HEK293 (cell line): ENCODE results near the gene ETNPPL.

Experiments
- CTCF ChIA-PET: fragments of 350-600 bp; formaldehyde crosslinking; extraction: SDS; loops from one replicate; lab custom pipeline; 2021; ENCODE audit warnings: antibody characterized with exemption; lab: Yijun Ruan, JAX
- POLR2A ChIA-PET: fragments of 300-600 bp; formaldehyde crosslinking; extraction: SDS; loops from one replicate; lab custom pipeline; 2020; ENCODE audit warnings: antibody characterized with exemption, inconsistent platforms; lab: Yijun Ruan, JAX
- H3K27ac ChIP-seq: fragments of 200-500 bp; sonication (Bioruptor generic); 2 replicates; pipeline ENCODE4 v1.5.1; 2014; ENCODE audit warnings: low read depth, low read length, control low read depth, inconsistent platforms; ENCODE audit errors: extremely low read depth
- H3K36me3 ChIP-seq, 2 experiments: fragments of 200-500 bp in 1 of 2; sonication (Bioruptor generic) in 1 of 2; 1 replicate in 1 of 2; 2 replicates in 1 of 2; pipeline ENCODE4 v1.5.1; 2014 to 2017; ENCODE audit warnings: inconsistent platforms in 2 of 2, low read length in 2 of 2; ENCODE audit not compliant: control insufficient read depth in 2 of 2, insufficient read depth in 1 of 2
- H3K4me1 ChIP-seq: fragments of 200-500 bp; sonication (Bioruptor generic); 2 replicates; pipeline ENCODE4 v1.5.1; 2014; ENCODE audit warnings: mild to moderate bottlenecking, low read length, inconsistent platforms; ENCODE audit not compliant: control insufficient read depth, insufficient read depth
- H3K4me3 ChIP-seq: 2 replicates; pipeline ENCODE4 v1.5.1; 2011; ENCODE audit warnings: low read depth, mild to moderate bottlenecking, control low read depth, low read length, moderate library complexity
- H3K9me3 ChIP-seq: fragments of 200-500 bp; sonication (Bioruptor generic); 2 replicates; pipeline ENCODE4 v1.5.1; 2014; ENCODE audit warnings: low read depth, low read length, inconsistent platforms; ENCODE audit not compliant: control insufficient read depth, insufficient read depth
- ELK4 ChIP-seq: IDR thresholded peaks from 2 replicates; pipeline ENCODE4 v1.6.1; 2011; ENCODE audit warnings: mild to moderate bottlenecking, low read depth, low read length, borderline replicate concordance
- GLI4 ChIP-seq: fragments of 450-650 bp; formaldehyde crosslinking; IDR thresholded peaks from 2 replicates; pipeline ENCODE4 v1.5.1; 2016; ENCODE audit warnings: missing biosample characterization, missing genetic modification characterization
- KLF16 ChIP-seq: fragments of 450-650 bp; formaldehyde crosslinking; IDR thresholded peaks from 2 replicates; pipeline ENCODE4 v1.5.1; 2017; ENCODE audit warnings: missing biosample characterization, missing genetic modification characterization
- KLF7 ChIP-seq: fragments of 450-650 bp; formaldehyde crosslinking; IDR thresholded peaks from 2 replicates; pipeline ENCODE4 v1.5.1; 2016; ENCODE audit warnings: missing biosample characterization, missing genetic modification characterization, borderline replicate concordance
- MYNN ChIP-seq: fragments of 450-650 bp; formaldehyde crosslinking; IDR thresholded peaks from 2 replicates; pipeline ENCODE4 v1.5.1; 2016; ENCODE audit warnings: missing biosample characterization, missing genetic modification characterization, borderline replicate concordance
- PATZ1 ChIP-seq: fragments of 450-650 bp; formaldehyde crosslinking; IDR thresholded peaks from 2 replicates; pipeline ENCODE4 v1.5.1; 2016; ENCODE audit warnings: missing biosample characterization, missing genetic modification characterization
- PBX3 ChIP-seq: sonication (generic); formaldehyde crosslinking; IDR thresholded peaks from 2 replicates; pipeline ENCODE4 v1.8.1; 2022; ENCODE audit warnings: mild to moderate bottlenecking, moderate library complexity, missing genetic modification reagents
- PRDM1 ChIP-seq: fragments of 450-650 bp; formaldehyde crosslinking; IDR thresholded peaks from 2 replicates; pipeline ENCODE4; 2016; ENCODE audit warnings: missing biosample characterization, missing genetic modification characterization
- SCRT2 ChIP-seq: fragments of 450-650 bp; formaldehyde crosslinking; IDR thresholded peaks from 2 replicates; pipeline ENCODE4 v1.5.1; 2016; ENCODE audit warnings: missing biosample characterization, missing genetic modification characterization
- SETDB1 ChIP-seq: IDR thresholded peaks from one replicate; pipeline ENCODE4 v1.6.1; 2017; ENCODE audit warnings: mild to moderate bottlenecking, low read length, moderate library complexity, mixed read lengths; ENCODE audit not compliant: insufficient read length
- SP7 ChIP-seq: fragments of 450-650 bp; formaldehyde crosslinking; IDR thresholded peaks from 2 replicates; pipeline ENCODE4 v1.5.1; 2016; ENCODE audit warnings: missing biosample characterization, missing genetic modification characterization
- ZBTB17 ChIP-seq: fragments of 450-650 bp; formaldehyde crosslinking; IDR thresholded peaks from 2 replicates; pipeline ENCODE4 v1.5.1; 2016; ENCODE audit warnings: missing biosample characterization, missing genetic modification characterization
- ZBTB21 ChIP-seq: fragments of 450-650 bp; formaldehyde crosslinking; IDR thresholded peaks from 2 replicates; pipeline ENCODE4 v1.5.1; 2017; ENCODE audit warnings: missing biosample characterization, missing genetic modification characterization
- ZBTB44 ChIP-seq: fragments of 450-650 bp; IDR thresholded peaks from 2 replicates; pipeline ENCODE4 v1.5.1; 2018; ENCODE audit warnings: missing biosample characterization, mild to moderate bottlenecking, missing genetic modification characterization
- ZBTB48 ChIP-seq: fragments of 450-650 bp; formaldehyde crosslinking; IDR thresholded peaks from 2 replicates; pipeline ENCODE4 v1.5.1; 2016; ENCODE audit warnings: missing biosample characterization, missing genetic modification characterization
- ZEB2 ChIP-seq: fragments of 450-650 bp; formaldehyde crosslinking; IDR thresholded peaks from 2 replicates; pipeline ENCODE4 v1.5.1; 2016; ENCODE audit warnings: missing biosample characterization, missing genetic modification characterization
- ZFP41 ChIP-seq: fragments of 450-650 bp; formaldehyde crosslinking; IDR thresholded peaks from 2 replicates; pipeline ENCODE4 v1.5.1; 2016; ENCODE audit warnings: missing biosample characterization, missing genetic modification characterization, borderline replicate concordance
- ZNF2 ChIP-seq: fragments of 450-650 bp; formaldehyde crosslinking; IDR thresholded peaks from 2 replicates; pipeline ENCODE4 v1.5.1; 2016; ENCODE audit warnings: missing biosample characterization, missing genetic modification characterization
- ZNF223 ChIP-seq: fragments of 450-650 bp; formaldehyde crosslinking; IDR thresholded peaks from 2 replicates; pipeline ENCODE4 v1.5.1; 2016; ENCODE audit warnings: missing biosample characterization, missing genetic modification characterization
- ZNF248 ChIP-seq: fragments of 450-650 bp; formaldehyde crosslinking; IDR thresholded peaks from 2 replicates; pipeline ENCODE4 v1.5.1; 2017; ENCODE audit warnings: missing biosample characterization, missing genetic modification characterization
- ZNF292 ChIP-seq: fragments of 450-650 bp; formaldehyde crosslinking; IDR thresholded peaks from 2 replicates; pipeline ENCODE4 v1.5.1; 2016; ENCODE audit warnings: low read depth, missing biosample characterization, missing genetic modification characterization, borderline replicate concordance
- ZNF350 ChIP-seq: fragments of 450-650 bp; formaldehyde crosslinking; IDR thresholded peaks from 2 replicates; pipeline ENCODE4 v1.5.0; 2017; ENCODE audit warnings: missing biosample characterization, mild to moderate bottlenecking, missing genetic modification characterization
- ZNF362 ChIP-seq: fragments of 450-650 bp; formaldehyde crosslinking; IDR thresholded peaks from 2 replicates; pipeline ENCODE4 v1.5.1; 2016; ENCODE audit warnings: missing biosample characterization, missing genetic modification characterization
- ZNF394 ChIP-seq: fragments of 450-650 bp; formaldehyde crosslinking; IDR thresholded peaks from 2 replicates; pipeline ENCODE4 v1.5.1; 2016; ENCODE audit warnings: missing biosample characterization, missing genetic modification characterization, mild to moderate bottlenecking, moderate library complexity, borderline replicate concordance
- ZNF510 ChIP-seq: fragments of 450-650 bp; formaldehyde crosslinking; IDR thresholded peaks from 2 replicates; pipeline ENCODE4 v1.5.1; 2018; ENCODE audit warnings: mild to moderate bottlenecking, missing genetic modification characterization, missing biosample characterization; ENCODE audit not compliant: insufficient replicate concordance
- ZNF558 ChIP-seq: fragments of 450-650 bp; formaldehyde crosslinking; IDR thresholded peaks from 2 replicates; pipeline ENCODE4 v1.5.1; 2016; ENCODE audit warnings: missing biosample characterization, missing genetic modification characterization
- ZNF677 ChIP-seq: fragments of 450-650 bp; IDR thresholded peaks from 2 replicates; pipeline ENCODE4 v1.5.0; 2018; ENCODE audit warnings: missing biosample characterization, mild to moderate bottlenecking, missing genetic modification characterization, moderate library complexity
- ZNF701 ChIP-seq: fragments of 450-650 bp; formaldehyde crosslinking; IDR thresholded peaks from 2 replicates; pipeline ENCODE4 v1.5.1; 2016; ENCODE audit warnings: missing biosample characterization, missing genetic modification characterization
- ZNF707 ChIP-seq: fragments of 450-650 bp; formaldehyde crosslinking; IDR thresholded peaks from 2 replicates; pipeline ENCODE4 v1.5.1; 2016; ENCODE audit warnings: missing biosample characterization, missing genetic modification characterization
- ZSCAN18 ChIP-seq: fragments of 450-650 bp; formaldehyde crosslinking; IDR thresholded peaks from 2 replicates; pipeline ENCODE4 v1.5.1; 2016; ENCODE audit warnings: missing biosample characterization, missing genetic modification characterization

Gene ETNPPL

GRCh38 chr4:108762559-108763225, at the start of gene ETNPPL:
TSS of gene ETNPPL (minus strand) at chr4:108763053. CDS start at chr4:108762898, 155 bp downstream.
- ChIA-PET POLR2A (no interaction called here), CTCF (no interaction called here)
- no peaks in the 10 kb centered on the region for H3K4me1 ChIP-seq
- H3K27ac ChIP-seq, result no peak within 1 kb of the TSS; the same call in 1 of the 2 replicates
- H3K9me3 ChIP-seq, result no peaks in the 10 kb centered on the region
- no peaks in the 10 kb centered on the region for H3K36me3 ChIP-seq
- H3K4me3 ChIP-seq, result peak within 1 kb of the TSS; percentile 55
- TF ChIP-seq ZNF292 (no peak), ZNF350 (no peak), SCRT2 (tag by site-specific recombination) (no peak), ZNF677 (tag by site-specific recombination) (no peak), SETDB1 (no peak), ZNF558 (tag by site-specific recombination) (no peak), SP7 (peak; percentile 42; the same call in 1 of the 2 replicates), ZFP41 (tag by site-specific recombination) (no peak), ZNF248 (no peak), MYNN (tag by site-specific recombination) (no peak), ZNF362 (tag by site-specific recombination) (no peak), ZBTB17 (tag by site-specific recombination) (peak; percentile 91), ELK4 (no peak), ZEB2 (tag by site-specific recombination) (no peak; the same call in 1 of the 2 replicates), PATZ1 (0 out of 2 replicates have a peak, but pooled peaks have one; percentile 43), PRDM1 (no peak), ZNF701 (tag by site-specific recombination) (no peak), ZSCAN18 (no peak), ZBTB21 (no peak), ZNF707 (no peak), GLI4 (no peak), ZNF394 (tag by site-specific recombination) (peak; percentile 31; the same call in 1 of the 2 replicates), ZNF2 (peak; percentile 68; the same call in 1 of the 2 replicates), ZNF223 (tag by site-specific recombination) (0 out of 2 replicates have a peak, but pooled peaks have one; percentile 43), ZBTB48 (tag by site-specific recombination) (peak; percentile 72), KLF7 (tag by site-specific recombination) (no peak), KLF16 (peak; percentile 38; the same call in 1 of the 2 replicates), PBX3 (CRISPR knock-in tag) (no peak), ZNF510 (tag by site-specific recombination) (no peak), ZBTB44 (tag by site-specific recombination) (no peak)
